ENCODE data around the gene U2AF1.
"Not testable (repeated sequence)": the region's sequence is repeated elsewhere in the genome, so short reads cannot be mapped to it uniquely, and the experiment has no call there.

The U2AF1 gene

GRCh38 chr21:43106965-43107793, at the start of gene U2AF1:
TSS of gene U2AF1 (minus strand) at chr21:43107570. CDS start at chr21:43107494, 76 bp downstream.
- DNase-seq = peak; percentile 4

- DNase-seq = not testable (repeated sequence)
Measured at GRCh38 chr21:43153601-43154000, 46.2 kb upstream of the U2AF1 start.

GRCh38 chr21:43149344-43149743, 42.0 kb upstream of the U2AF1 start:
- not testable (repeated sequence) for DNase-seq

- not testable (repeated sequence) for DNase-seq
Measured at GRCh38 chr21:43147999-43148398, 40.6 kb upstream of the U2AF1 start.

GRCh38 chr21:43146637-43147036, 39.3 kb upstream of the U2AF1 start:
- not testable (repeated sequence) for DNase-seq

GRCh38 chr21:43141407-43141806, 34.0 kb upstream of the U2AF1 start:
- not testable (repeated sequence) for DNase-seq

- DNase-seq = not testable (repeated sequence)
Measured at GRCh38 chr21:43138944-43139343, 31.6 kb upstream of the U2AF1 start.

GRCh38 chr21:43134520-43134919, 27.1 kb upstream of the U2AF1 start:
- not testable (repeated sequence) for DNase-seq

GRCh38 chr21:43130094-43130493, 22.7 kb upstream of the U2AF1 start:
- DNase-seq = not testable (repeated sequence)

- DNase-seq = not testable (repeated sequence)
Measured at GRCh38 chr21:43115956-43116355, 8.6 kb upstream of the U2AF1 start.

- DNase-seq = not testable (repeated sequence)
Measured at GRCh38 chr21:43114483-43114882, 7.1 kb upstream of the U2AF1 start.

- not testable (repeated sequence) for DNase-seq
Measured at GRCh38 chr21:43109006-43109405, 1.6 kb upstream of the U2AF1 start.

- DNase-seq = not testable (repeated sequence)
Measured at GRCh38 chr21:43108177-43108576, 807 bp upstream of the U2AF1 start.

GRCh38 chr21:43107794-43108137, 396 bp upstream of the U2AF1 start:
- not testable (repeated sequence) for DNase-seq

GRCh38 chr21:43104642-43105041, 2.7 kb downstream of the U2AF1 start:
- not testable (repeated sequence) for DNase-seq

- DNase-seq = not testable (repeated sequence)
Measured at GRCh38 chr21:43102281-43102680, 5.1 kb downstream of the U2AF1 start.

- DNase-seq = not testable (repeated sequence)
Measured at GRCh38 chr21:43101676-43102075, 5.7 kb downstream of the U2AF1 start.

- not testable (repeated sequence) for DNase-seq
Measured at GRCh38 chr21:43101000-43101399, 6.4 kb downstream of the U2AF1 start.

- DNase-seq = not testable (repeated sequence)
Measured at GRCh38 chr21:43091979-43092614, 15.3 kb downstream of the U2AF1 start.

- not testable (repeated sequence) for DNase-seq
Measured at GRCh38 chr21:43090947-43091346, 16.4 kb downstream of the U2AF1 start.

GRCh38 chr21:43089463-43089862, 17.9 kb downstream of the U2AF1 start:
- not testable (repeated sequence) for DNase-seq

- DNase-seq = not testable (repeated sequence)
Measured at GRCh38 chr21:43082587-43083300, 24.6 kb downstream of the U2AF1 start.

- DNase-seq = not testable (repeated sequence)
Measured at GRCh38 chr21:43076643-43077042, 30.7 kb downstream of the U2AF1 start.
